GM19240 (cell line): ENCODE results near the gene SASH3.

Experiments used
- DNase-seq: peaks from one replicate; pipeline ENCODE4 v3.0.0; 2011; ENCODE audit warnings: low spot score; ENCODE audit not compliant: insufficient read length

Gene SASH3

GRCh38 chrX:129759576-129760061, 20.1 kb upstream of the SASH3 start:
- no peak for DNase-seq

- DNase-seq, result no peak
Observed at GRCh38 chrX:129760155-129760554, 19.6 kb upstream of the SASH3 start.

DNA sequence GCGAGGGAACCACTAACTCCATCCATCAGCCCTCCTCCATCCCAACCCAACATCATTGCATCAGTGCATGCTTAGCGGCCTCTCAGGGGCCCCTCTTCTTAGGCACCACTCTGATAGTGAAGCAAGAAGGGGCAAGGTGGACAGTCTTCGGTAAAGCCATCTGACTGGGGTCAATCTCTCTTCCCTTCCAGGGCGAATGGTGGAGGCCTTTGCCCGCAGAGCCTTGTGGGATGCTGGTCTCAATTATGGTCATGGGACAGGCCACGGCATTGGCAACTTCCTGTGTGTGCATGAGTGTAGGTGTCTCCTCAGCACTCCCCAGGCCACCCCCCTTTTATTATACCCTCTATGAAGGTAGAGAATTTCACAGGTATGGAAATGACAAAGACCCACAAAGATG, 18.8 kb upstream of the SASH3 start:
- no peak for DNase-seq

- no peak for DNase-seq
Observed at GRCh38 chrX:129761596-129761995, 18.2 kb upstream of the SASH3 start.

DNA sequence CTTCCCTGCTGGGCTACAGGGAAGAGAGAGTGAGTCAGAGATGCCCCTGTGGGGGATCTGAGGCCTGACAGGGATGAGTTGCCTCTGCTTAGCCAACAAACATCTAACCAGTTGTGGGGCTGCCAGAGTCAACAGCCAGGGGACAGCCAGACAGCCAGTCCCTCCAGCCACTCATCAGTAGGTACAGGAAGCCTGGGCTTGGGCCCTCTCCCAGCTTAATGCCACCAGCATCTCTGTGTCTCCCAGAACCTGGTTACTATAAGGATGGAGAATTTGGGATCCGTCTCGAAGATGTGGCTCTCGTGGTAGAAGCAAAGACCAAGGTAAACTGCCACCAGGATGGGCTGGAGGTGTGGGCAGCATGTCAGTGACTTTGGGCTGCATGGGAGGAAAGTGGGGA, 17.3 kb upstream of the SASH3 start:
- no peak for DNase-seq

- no peak for DNase-seq
Observed at GRCh38 chrX:129763666-129764065, 16.1 kb upstream of the SASH3 start.

DNA sequence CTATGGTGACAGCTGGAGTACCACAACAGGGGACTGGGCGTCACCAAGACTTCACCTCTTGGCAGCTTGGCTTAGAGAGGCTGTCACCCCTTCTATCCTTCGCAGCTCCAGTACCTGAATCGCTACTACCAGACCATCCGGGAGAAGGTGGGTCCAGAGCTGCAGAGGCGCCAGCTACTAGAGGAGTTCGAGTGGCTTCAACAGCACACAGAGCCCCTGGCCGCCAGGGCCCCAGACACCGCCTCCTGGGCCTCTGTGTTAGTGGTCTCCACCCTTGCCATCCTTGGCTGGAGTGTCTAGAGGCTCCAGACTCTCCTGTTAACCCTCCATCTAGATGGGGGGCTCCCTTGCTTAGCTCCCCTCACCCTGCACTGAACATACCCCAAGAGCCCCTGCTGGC, 11.6 kb upstream of the SASH3 start:
- no peak for DNase-seq

- DNase-seq, result no peak
Observed at GRCh38 chrX:129768586-129769466, 10.9 kb upstream of the SASH3 start.

DNA sequence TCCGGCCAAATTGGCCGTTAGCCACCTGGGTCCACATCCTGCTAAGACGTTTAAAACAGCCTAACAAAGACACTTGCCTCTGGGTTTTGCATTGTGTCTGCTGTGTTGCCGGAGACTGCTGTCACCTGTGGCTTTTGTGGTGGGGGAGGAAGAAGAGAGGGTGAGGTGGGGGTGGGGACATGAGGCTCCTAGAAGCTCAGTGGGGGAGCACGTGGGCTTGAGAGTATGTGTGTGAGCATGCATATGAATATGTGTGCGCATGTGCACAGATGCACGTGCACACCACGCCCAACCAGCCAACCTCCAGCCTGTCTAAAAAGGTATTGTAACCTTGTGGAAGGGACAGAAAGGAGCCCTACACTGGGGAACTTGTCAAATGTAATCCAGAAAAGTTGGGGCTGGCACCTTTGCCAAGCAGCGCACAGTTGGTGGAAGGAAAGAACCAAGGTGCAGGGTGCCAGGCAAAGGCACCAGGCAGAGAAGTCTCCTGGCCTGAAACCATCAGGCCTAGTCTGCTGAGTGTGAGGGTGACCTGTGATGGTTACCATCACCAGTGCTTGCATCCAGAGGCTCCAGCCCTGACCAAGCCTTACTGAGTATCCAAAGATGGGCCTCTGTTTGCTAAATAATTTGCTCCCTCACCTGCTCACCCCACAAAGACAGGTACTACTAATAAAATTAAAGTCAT, 10.1 kb upstream of the SASH3 start:
- DNase-seq, result peak; percentile 25

DNA sequence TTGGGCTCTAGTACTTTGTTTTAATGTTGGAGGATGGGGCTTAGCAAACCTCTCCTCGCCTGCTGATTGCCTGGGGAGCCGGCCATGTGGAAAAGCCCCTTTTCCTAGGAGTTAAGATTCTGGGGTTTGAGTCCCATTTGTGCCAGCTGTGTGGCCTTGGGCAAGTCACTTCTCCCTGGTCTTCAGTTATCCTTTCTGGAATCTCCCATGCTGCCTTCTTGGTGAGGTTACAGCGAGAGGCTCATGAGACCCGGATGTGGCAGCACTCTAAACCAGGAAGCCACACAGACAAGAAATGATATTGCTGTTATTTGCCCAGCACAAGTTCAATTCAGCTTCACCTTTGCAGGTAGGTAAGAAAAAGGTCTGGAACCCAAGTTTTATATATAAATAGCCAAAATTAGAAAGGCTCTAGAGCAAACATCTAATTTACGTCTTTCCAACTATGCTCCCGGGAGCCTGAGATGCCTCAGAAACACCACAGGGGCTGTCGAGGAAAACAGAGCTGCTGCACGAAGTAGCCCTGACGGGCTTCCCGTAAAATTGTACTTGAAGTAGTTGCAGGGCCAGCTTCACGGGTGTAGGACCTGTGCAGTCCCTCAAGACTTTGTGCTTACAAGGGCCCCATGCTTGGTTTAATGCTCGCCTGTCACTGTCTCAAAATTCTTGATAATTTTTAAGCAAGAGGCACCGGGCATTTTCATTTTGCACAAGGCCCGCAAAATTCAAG, 8.3 kb upstream of the SASH3 start:
- no peak for DNase-seq

- DNase-seq, result peak; percentile 38
Observed at GRCh38 chrX:129772796-129773431, 6.8 kb upstream of the SASH3 start.

DNA sequence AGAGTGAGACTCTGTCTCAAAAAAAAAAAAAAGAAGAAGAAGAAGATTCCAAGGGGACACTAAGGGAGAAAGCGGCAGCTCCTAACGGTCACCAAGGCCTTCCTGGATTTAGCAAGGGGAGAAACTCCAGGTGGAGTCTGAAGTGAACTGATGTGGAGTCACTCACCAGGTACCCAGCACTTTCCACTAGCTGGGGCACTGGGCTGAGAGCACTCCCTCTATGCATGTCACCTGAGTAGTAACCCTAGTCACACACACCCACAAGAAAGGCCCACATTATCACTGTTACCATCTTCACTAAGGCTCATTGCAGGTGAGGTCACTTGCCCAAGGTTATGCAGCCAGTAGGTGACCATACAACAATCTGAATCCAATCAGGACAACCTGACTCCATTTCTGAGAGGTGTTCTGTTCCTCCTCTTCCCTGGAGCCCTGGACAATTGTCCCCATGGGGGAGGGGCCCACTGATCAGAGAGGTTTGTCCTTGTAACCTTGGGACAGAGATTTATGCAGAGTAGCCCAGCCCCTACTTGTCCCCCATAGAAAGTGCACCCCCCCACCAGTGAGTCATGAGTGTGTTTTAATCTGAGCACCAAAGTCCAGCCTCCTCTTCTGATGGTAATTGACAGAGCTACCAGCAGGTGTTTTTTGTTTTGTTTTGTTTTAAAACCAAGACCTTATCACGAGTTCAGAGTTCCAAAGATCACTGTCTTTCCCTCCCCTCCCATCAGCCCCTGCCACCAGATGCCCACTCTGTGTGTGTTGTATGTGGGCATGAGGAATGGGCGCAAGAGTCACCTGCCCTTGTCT, 5.9 kb upstream of the SASH3 start:
- DNase-seq, result no peak

- no peak for DNase-seq
Observed at GRCh38 chrX:129777218-129778030, 2.3 kb upstream of the SASH3 start.

- no peak for DNase-seq
Observed at GRCh38 chrX:129779086-129779672, 570 bp upstream of the SASH3 start.

GRCh38 chrX:129780441-129781105, 824 bp downstream of the SASH3 start:
- DNase-seq, result no peak

- DNase-seq, result peak; percentile 60
Observed at GRCh38 chrX:129781134-129781672, 1.5 kb downstream of the SASH3 start.

DNA sequence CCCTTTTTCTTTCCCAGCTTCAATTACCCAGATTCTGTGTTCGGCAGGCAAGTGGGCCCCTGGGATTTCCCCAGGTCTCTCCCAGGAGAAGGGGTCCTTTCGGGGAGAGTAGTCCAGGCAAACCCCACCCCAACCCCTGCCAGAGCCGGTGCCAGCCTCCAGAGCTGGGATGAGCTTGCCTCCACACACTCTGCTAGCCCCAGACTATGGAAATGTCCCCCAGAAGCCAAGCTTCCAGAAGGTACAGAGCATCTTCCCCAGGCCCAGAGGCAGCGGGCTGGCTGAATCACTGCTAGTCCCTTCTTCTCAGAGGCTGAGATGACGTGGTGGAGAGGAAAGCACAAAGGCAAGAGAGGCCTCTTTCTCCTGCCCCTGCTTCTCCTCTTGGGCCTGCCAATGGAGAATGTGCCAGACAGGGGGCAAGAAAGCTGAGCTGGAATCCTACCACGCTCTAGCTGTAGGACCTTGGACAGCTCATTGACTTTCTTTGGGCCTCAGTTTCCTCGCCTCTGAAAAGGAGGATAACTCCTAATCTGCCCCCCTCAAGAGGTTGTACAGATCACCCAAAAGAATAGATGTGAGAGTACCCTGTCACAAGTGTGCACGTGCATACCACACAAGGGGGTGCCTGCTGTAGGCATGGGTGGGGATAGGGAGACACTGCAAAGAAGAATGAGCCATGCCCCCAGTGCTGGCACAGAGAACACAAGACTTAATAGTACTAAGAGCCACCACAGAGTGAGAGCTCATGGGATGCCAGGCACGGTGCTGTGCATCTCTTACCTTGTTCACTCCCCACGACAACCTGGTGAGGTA, 2.1 kb downstream of the SASH3 start:
- DNase-seq, result no peak

DNA sequence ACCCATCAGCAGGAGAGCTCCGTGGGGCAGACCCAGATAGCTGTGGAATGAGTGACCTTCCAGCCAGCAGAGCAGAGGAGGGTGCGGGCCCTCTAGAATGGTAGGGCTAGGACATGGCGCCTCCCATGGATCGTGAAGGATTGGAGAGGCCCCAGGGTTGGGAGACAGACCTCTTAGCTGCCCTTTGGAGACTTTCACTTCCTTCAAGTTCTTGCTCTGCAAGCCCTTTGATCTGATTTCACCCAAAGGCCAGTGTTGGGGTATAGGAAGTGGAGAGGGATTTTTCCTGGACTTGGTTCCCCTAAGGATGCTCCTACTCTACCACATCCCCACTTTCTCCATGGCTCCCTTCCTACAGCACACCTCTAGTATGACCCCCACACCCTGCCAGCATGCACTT, 3.0 kb downstream of the SASH3 start:
- DNase-seq, result no peak
